Choroid plexus epithelial cell (primary cell): ENCODE results near the gene PARVB.
"Not testable (repeated sequence)": the region's sequence is repeated elsewhere in the genome, so short reads cannot be mapped to it uniquely, and the experiment has no call there.

ENCODE experiments used
- DNase-seq: peaks from one replicate; pipeline ENCODE4 v3.0.0-alpha.2; 2010; ENCODE audit warnings: low read depth
- H3K4me3 ChIP-seq: 2 replicates; pipeline ENCODE4 v1.5.1; 2011; ENCODE audit warnings: low read depth, mild to moderate bottlenecking, control low read depth, low read length, moderate library complexity
- CTCF ChIP-seq: conservative IDR thresholded peaks from 2 replicates; pipeline ENCODE4 v1.5.1; 2011; ENCODE audit warnings: low read depth, mild to moderate bottlenecking, control low read depth, inconsistent platforms, low read length, moderate library complexity

The PARVB gene

GRCh38 chr22:44002997-44003396 lies 21.1 kb upstream of the PARVB start:
- TF ChIP-seq CTCF: peak; percentile 6
- H3K4me3 ChIP-seq: no peak overlapping the region
- no peak for DNase-seq

GRCh38 chr22:44003405-44004103 lies 20.5 kb upstream of the PARVB start:
- peak; percentile 59 for TF ChIP-seq CTCF
- peak; percentile 33 for DNase-seq

GRCh38 chr22:44004104-44004460 lies 20.0 kb upstream of the PARVB start:
- no peak overlapping the region for H3K4me3 ChIP-seq
- no peak for TF ChIP-seq CTCF
- no peak for DNase-seq

More at GRCh38 chr22:44003405-44004103, 20.5 kb upstream of the PARVB start:
- no peak overlapping the region for H3K4me3 ChIP-seq

- H3K4me3 ChIP-seq: no peak overlapping the region
- no peak for TF ChIP-seq CTCF
- DNase-seq: no peak
Observed at GRCh38 chr22:44005524-44005923, 18.6 kb upstream of the PARVB start.

GRCh38 chr22:44012162-44012561 lies 11.9 kb upstream of the PARVB start:
- no peak for TF ChIP-seq CTCF
- no peak for DNase-seq
- H3K4me3 ChIP-seq: no peak overlapping the region

- no peak for DNase-seq
- no peak overlapping the region for H3K4me3 ChIP-seq
- no peak for TF ChIP-seq CTCF
Observed at GRCh38 chr22:44012591-44012990, 11.5 kb upstream of the PARVB start.

GRCh38 chr22:44014241-44014640 lies 9.9 kb upstream of the PARVB start:
- no peak for TF ChIP-seq CTCF
- no peak overlapping the region for H3K4me3 ChIP-seq
- no peak for DNase-seq

- H3K4me3 ChIP-seq, DNase-seq: not testable (repeated sequence)
Observed at GRCh38 chr22:44016586-44016985, 7.5 kb upstream of the PARVB start.
